H9 (cell line): ENCODE data around the gene HMGB1. TPM values are rescaled to one million over a fixed set of nuclear protein-coding genes. Genes with fewer than 3 reads are reported as not detected.

Experiments
- DNase-seq: peaks from one replicate; pipeline ENCODE4 v3.0.0-alpha.2; 2017
- H2AFZ ChIP-seq: one replicate; pipeline ENCODE4 v1.6.1; 2013; ENCODE audit warnings: mild to moderate bottlenecking, low read length, control low read depth, moderate library complexity
- H2AK5ac ChIP-seq: 2 replicates; pipeline ENCODE4 v1.6.1; 2013; ENCODE audit warnings: low read length, control low read depth, mixed read lengths; ENCODE audit not compliant: insufficient read length
- H2BK120ac ChIP-seq: one replicate; pipeline ENCODE4 v1.6.1; 2013; ENCODE audit warnings: low read depth, mild to moderate bottlenecking, low read length, control low read depth, inconsistent platforms; ENCODE audit not compliant: poor library complexity, severe bottlenecking
- H2BK12ac ChIP-seq: 2 replicates; pipeline ENCODE4 v1.6.1; 2013; ENCODE audit warnings: low read length, control low read depth, mixed read lengths, low read depth; ENCODE audit not compliant: insufficient read length
- H2BK15ac ChIP-seq: 2 replicates; pipeline ENCODE4 v1.6.1; 2013; ENCODE audit warnings: low read depth, low read length, control low read depth
- H2BK20ac ChIP-seq: one replicate; pipeline ENCODE4 v1.6.1; 2013; ENCODE audit warnings: low read depth, mild to moderate bottlenecking, low read length, control low read depth, inconsistent platforms; ENCODE audit not compliant: poor library complexity, severe bottlenecking
- H2BK5ac ChIP-seq: 2 replicates; pipeline ENCODE4 v1.6.1; 2013; ENCODE audit warnings: low read length, control low read depth, mixed read lengths; ENCODE audit not compliant: insufficient read length
- H3K14ac ChIP-seq: 2 replicates; pipeline ENCODE4 v1.6.1; 2013; ENCODE audit warnings: low read length, control low read depth; ENCODE audit not compliant: insufficient read depth
- H3K18ac ChIP-seq: 2 replicates; pipeline ENCODE4 v1.6.1; 2013; ENCODE audit warnings: low read depth, mild to moderate bottlenecking, mixed read lengths, low read length, control low read depth; ENCODE audit not compliant: insufficient read length
- H3K23ac ChIP-seq: 2 replicates; pipeline ENCODE4 v1.6.1; 2013; ENCODE audit warnings: low read length, control low read depth, mixed read lengths, low read depth; ENCODE audit not compliant: insufficient read length
- H3K23me2 ChIP-seq: 2 replicates; pipeline ENCODE4 v1.6.1; 2013; ENCODE audit warnings: low read depth, mild to moderate bottlenecking, mixed read lengths, low read length, control low read depth; ENCODE audit not compliant: insufficient read length, poor library complexity, severe bottlenecking
- H3K27ac ChIP-seq: 2 replicates; pipeline ENCODE4 v1.5.1; 2013; ENCODE audit warnings: low read length, control low read depth, mixed read lengths, low read depth; ENCODE audit not compliant: insufficient read length
- H3K27me3 ChIP-seq: 2 replicates; pipeline ENCODE4 v1.6.1; 2013; ENCODE audit warnings: low read length, control low read depth, inconsistent platforms; ENCODE audit not compliant: insufficient read depth
- H3K4ac ChIP-seq: 2 replicates; pipeline ENCODE4 v1.6.1; 2013; ENCODE audit warnings: low read depth, mild to moderate bottlenecking, control low read depth, inconsistent platforms, low read length, moderate library complexity
- H3K4me1 ChIP-seq: 2 replicates; pipeline ENCODE4 v1.6.1; 2013; ENCODE audit warnings: low read length, control low read depth, inconsistent platforms; ENCODE audit not compliant: insufficient read depth
- H3K4me2 ChIP-seq: 2 replicates; pipeline ENCODE4 v1.6.1; 2013; ENCODE audit warnings: low read length, control low read depth, mixed read lengths; ENCODE audit not compliant: insufficient read length, insufficient read depth
- H3K56ac ChIP-seq: 2 replicates; pipeline ENCODE4 v1.6.1; 2013; ENCODE audit warnings: low read depth, mild to moderate bottlenecking, mixed read lengths, low read length, control low read depth; ENCODE audit not compliant: insufficient read length
- H3K79me1 ChIP-seq: 2 replicates; pipeline ENCODE4 v1.6.1; 2013; ENCODE audit warnings: low read depth, mild to moderate bottlenecking, moderate library complexity, low read length, control low read depth, inconsistent platforms; ENCODE audit not compliant: insufficient read depth, poor library complexity, severe bottlenecking
- H3K79me2 ChIP-seq: 2 replicates; pipeline ENCODE4 v1.6.1; 2013; ENCODE audit warnings: low read length, control low read depth, inconsistent platforms; ENCODE audit not compliant: insufficient read depth
- H3K9ac ChIP-seq: 2 replicates; pipeline ENCODE4 v1.6.1; 2013; ENCODE audit warnings: low read length, control low read depth, mixed read lengths; ENCODE audit not compliant: insufficient read length; ENCODE audit errors: extremely low read depth
- H3K9me3 ChIP-seq: one replicate; pipeline ENCODE4 v1.6.1; 2013; ENCODE audit warnings: low read depth, low read length, inconsistent platforms; ENCODE audit not compliant: control insufficient read depth
- H3T11ph ChIP-seq: one replicate; pipeline ENCODE4 v1.6.1; 2013; ENCODE audit warnings: mild to moderate bottlenecking, low read length, control low read depth, inconsistent platforms
- H4K20me1 ChIP-seq: one replicate; pipeline ENCODE4 v1.6.1; 2013; ENCODE audit not compliant: control insufficient read depth, insufficient read length, insufficient read depth
- H4K5ac ChIP-seq: 2 replicates; pipeline ENCODE4 v1.6.1; 2013; ENCODE audit warnings: low read depth, mild to moderate bottlenecking, mixed read lengths, low read length, control low read depth; ENCODE audit not compliant: insufficient read length
- H4K8ac ChIP-seq: replicated peaks from 2 replicates; pipeline ENCODE4 v1.6.1; 2013; ENCODE audit warnings: low read length, control low read depth, mixed read lengths, low read depth; ENCODE audit not compliant: insufficient read length
- H4K91ac ChIP-seq: 2 replicates; pipeline ENCODE4 v1.6.1; 2013; ENCODE audit warnings: low read depth, mild to moderate bottlenecking, moderate library complexity, mixed read lengths, low read length, control low read depth; ENCODE audit not compliant: insufficient read length
- H3K27ac Mint-ChIP-seq, 3 experiments: 2 replicates in 2 of 3; 3 replicates in 1 of 3; pipeline ENCODE4 v1.8.0; 2020 to 2021; ENCODE audit warnings: mixed read lengths in 3 of 3, mild to moderate bottlenecking in 1 of 3, moderate library complexity in 1 of 3
- H3K27me3 Mint-ChIP-seq: 2 replicates; pipeline ENCODE4 v1.8.0; 2021; ENCODE audit warnings: low read depth, mild to moderate bottlenecking, moderate library complexity, mixed read lengths
- H3K36me3 Mint-ChIP-seq, 3 experiments: 2 replicates in 2 of 3; 3 replicates in 1 of 3; pipeline ENCODE4 v1.8.0; 2020 to 2021; ENCODE audit warnings: low read depth in 3 of 3, mixed read lengths in 3 of 3; ENCODE audit not compliant: insufficient read depth in 1 of 3
- H3K4me1 Mint-ChIP-seq, 2 experiments: 2 replicates each; pipeline ENCODE4 v1.8.0; 2020; ENCODE audit warnings: mixed read lengths in 2 of 2
- H3K4me3 Mint-ChIP-seq, 2 experiments: 2 replicates in 1 of 2; 3 replicates in 1 of 2; pipeline ENCODE4 v1.8.0; 2020 to 2021; ENCODE audit warnings: mild to moderate bottlenecking in 2 of 2, mixed read lengths in 2 of 2, moderate library complexity in 1 of 2
- H3K9me3 Mint-ChIP-seq, 2 experiments: 2 replicates in 1 of 2; 3 replicates in 1 of 2; pipeline ENCODE4 v1.8.0; 2020; ENCODE audit warnings: mild to moderate bottlenecking in 2 of 2, mixed read lengths in 2 of 2, moderate library complexity in 1 of 2
- CTCF ChIP-seq: fragments of 200-600 bp; sonication (generic); conservative IDR thresholded peaks from 3 replicates; pipeline ENCODE4 v1.8.0; 2021; ENCODE audit warnings: antibody characterized with exemption, mild to moderate bottlenecking
- WGBS: extraction: QIAGEN DNeasy Blood & Tissue Kit; methylation state at CpG from one replicate; pipeline ENCODE4 v1.1.7; 2013; ENCODE audit warnings: missing lambda C conversion rate, low lambda C conversion rate, mixed read lengths; ENCODE audit not compliant: insufficient read length; ENCODE audit errors: extremely low coverage; 5-methylcytosine and 5-hydroxymethylcytosine counted together
- total RNA-seq: library from RNA; stranded (reverse); gene quantifications from 2 replicates; pipeline ENCODE4 v1.2.1, GENCODE V29; 2021

Gene HMGB1
- total RNA-seq, 1 experiment from 2014 or later = 688 TPM

GRCh38 chr13:30423891-30424290 lies 41.8 kb downstream of the HMGB1 start:
- Mint-ChIP-seq H3K4me1 (peaks cover 12 to 13% of the 10 kb centered on the region in 2 experiments), H3K4me3 (no peak overlapping the region)
- DNase-seq = no peak

More at GRCh38 chr13:30423891-30424290, 41.8 kb downstream of the HMGB1 start:
- Histone ChIP-seq H4K8ac (no peak overlapping the region), H4K5ac (no peak overlapping the region), H4K91ac (no peak overlapping the region), H2AK5ac (no peak overlapping the region), H3K9ac (no peak overlapping the region), H3K79me1 (no peaks in the 10 kb centered on the region), H2BK120ac (no peak overlapping the region), H2BK12ac (no peak overlapping the region), H2BK20ac (no peak overlapping the region), H3K56ac (no peak overlapping the region), H3T11ph (no peak overlapping the region), H3K27me3 (no peaks in the 10 kb centered on the region; the same call in 1 of the 2 replicates), H3K79me2 (no peaks in the 10 kb centered on the region), H3K23me2 (peaks cover 3% of the 10 kb centered on the region), H3K4me1 (0 out of 2 replicates have a peak, but pooled peaks cover 3% of the 10 kb centered on the region), H3K27ac (no peak overlapping the region), H3K9me3 (no peaks in the 10 kb centered on the region), H2BK5ac (no peak overlapping the region), H3K23ac (no peak overlapping the region), H3K18ac (no peak overlapping the region), H3K14ac (no peak overlapping the region), H3K4ac (no peak overlapping the region), H2BK15ac (no peak overlapping the region), H3K4me2 (no peak overlapping the region), H2AFZ (no peak overlapping the region), H4K20me1 (no peaks in the 10 kb centered on the region)
- no CpG with 5 or more reads among the region's 3 CpGs for WGBS
- Mint-ChIP-seq H3K36me3 (no peaks in the 10 kb centered on the region; a peak in 2 of 7 replicates), H3K27me3 (peaks cover 21% of the 10 kb centered on the region), H3K27ac (no peak overlapping the region), H3K9me3 (peaks cover 0 to 3% of the 10 kb centered on the region in 2 experiments; a peak in 1 of 5 replicates)
- no peak for TF ChIP-seq CTCF
